ENCODE measurements around the gene ZMIZ1. TPM values are rescaled to one million over a fixed set of nuclear protein-coding genes. Genes with fewer than 3 reads are reported as not detected.
A peak's percentile ranks its signal among the peaks of the same experiment; 100 is the strongest.

ZMIZ1 gene
- total RNA-seq, 4 donors from 2014 or later, result 22.7 to 37.5 (median 31.7) TPM

DNA sequence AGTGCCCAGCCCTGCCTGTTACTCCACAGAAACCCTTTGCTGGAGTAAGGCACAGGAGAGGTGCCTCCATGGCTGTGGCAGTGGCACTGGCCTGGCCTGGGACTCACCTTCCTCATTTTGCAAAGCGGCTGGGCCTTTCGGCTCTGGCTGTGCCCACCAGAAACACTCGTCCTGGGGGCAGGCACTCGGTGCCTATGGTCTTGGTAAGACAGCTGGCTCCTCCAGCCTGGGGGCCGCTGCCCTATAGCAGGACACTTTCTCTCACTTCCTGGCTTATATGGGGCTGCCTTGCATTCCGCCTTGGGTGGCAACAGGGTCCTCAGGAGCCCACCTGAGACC lies 13.2 kb downstream of the ZMIZ1 start:
- Histone ChIP-seq H3K36me3 (no peaks in the 10 kb centered on the region), H3K4me1 (peaks cover 92 to 96% of the 10 kb centered on the region in 2 donors), H3K4me3 (no peak overlapping the region), H3K9me3 (no peaks in the 10 kb centered on the region), H3K27ac (peak overlapping the region; percentile 90 to 95 (median 94)), H3K27me3 (no peaks in the 10 kb centered on the region)
- intact Hi-C loops (cut with DNase I; ENCODE audit: low total_unique reads) (loop anchor here (5.0 kb wide), 1 partner anchor 190 kb away; no protein-coding TSS in a partner anchor), in situ Hi-C loops (cut with MboI; ENCODE audit: low sequenced_read_pairs in 4 of 4) (loop anchor here in 2 of 4 donors (10.0 to 25.0 kb wide), 3 partner anchors 73 to 1045 kb away; partner anchors contain the start of genes POLR3A (in 1 of the 2), RPS24 (in 1 of the 2) and ZCCHC24 (in 1 of the 2))
- TF ChIP-seq, protein P1, sequence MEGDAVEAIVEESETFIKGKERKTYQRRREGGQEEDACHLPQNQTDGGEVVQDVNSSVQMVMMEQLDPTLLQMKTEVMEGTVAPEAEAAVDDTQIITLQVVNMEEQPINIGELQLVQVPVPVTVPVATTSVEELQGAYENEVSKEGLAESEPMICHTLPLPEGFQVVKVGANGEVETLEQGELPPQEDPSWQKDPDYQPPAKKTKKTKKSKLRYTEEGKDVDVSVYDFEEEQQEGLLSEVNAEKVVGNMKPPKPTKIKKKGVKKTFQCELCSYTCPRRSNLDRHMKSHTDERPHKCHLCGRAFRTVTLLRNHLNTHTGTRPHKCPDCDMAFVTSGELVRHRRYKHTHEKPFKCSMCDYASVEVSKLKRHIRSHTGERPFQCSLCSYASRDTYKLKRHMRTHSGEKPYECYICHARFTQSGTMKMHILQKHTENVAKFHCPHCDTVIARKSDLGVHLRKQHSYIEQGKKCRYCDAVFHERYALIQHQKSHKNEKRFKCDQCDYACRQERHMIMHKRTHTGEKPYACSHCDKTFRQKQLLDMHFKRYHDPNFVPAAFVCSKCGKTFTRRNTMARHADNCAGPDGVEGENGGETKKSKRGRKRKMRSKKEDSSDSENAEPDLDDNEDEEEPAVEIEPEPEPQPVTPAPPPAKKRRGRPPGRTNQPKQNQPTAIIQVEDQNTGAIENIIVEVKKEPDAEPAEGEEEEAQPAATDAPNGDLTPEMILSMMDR (IDR thresholded peaks at IDR 0.05 in 4 of 5, conservative IDR thresholded peaks at IDR 0.05 in 1 of 5), result no peak
- peak; percentile 50 to 69 for TF ChIP-seq POLR2A (IDR thresholded peaks at IDR 0.05)
- DNase-seq, result no peak
- no peak for ATAC-seq

DNA sequence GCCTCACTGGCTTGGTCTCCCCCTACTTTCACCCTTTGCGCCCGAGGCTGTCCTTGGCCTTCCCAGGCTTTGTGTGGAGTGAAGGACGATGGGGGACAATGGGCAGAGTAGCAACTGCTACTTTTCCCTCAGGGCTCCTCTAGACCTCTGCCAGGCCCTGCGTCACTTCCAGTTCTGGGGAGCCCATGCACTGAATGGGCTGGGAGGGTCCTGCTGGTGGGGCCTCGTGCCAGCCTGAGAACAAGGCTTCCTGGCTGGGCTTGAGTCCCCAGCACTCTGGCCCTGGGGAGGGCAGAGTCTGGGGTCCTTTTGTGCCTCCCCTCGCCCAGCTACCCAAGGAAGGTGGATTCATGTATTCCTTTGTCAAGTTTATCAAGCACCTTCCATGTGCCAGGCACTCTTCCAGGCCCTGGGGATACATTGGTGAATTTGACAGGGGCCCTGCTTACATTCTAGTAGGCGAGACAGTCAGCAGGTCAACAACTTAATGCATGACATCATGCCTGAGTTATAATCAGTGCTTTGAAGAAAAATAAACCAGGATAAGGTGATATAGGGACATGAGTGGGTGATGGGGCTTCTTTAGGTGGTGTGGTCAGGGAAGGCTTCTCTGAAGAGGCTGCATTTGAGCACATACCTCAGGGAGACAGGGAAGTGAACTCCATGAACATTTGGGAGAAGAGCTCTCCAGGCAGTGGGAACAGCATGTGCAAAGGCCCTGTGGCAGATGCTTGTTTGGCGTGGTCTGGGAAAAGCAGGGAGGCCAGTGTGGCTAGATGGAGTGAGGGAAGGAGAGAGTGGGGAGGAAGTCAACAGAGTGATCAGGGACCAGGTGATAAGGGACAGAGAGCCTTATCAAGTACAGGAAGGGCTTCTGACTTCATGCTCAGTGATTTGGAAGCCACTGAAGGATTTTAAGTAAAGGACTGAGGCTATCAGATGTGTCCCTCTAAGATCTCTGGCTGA lies 14.1 kb downstream of the ZMIZ1 start:
- no peak for ATAC-seq
- no peak for TF ChIP-seq POLR2A (IDR thresholded peaks at IDR 0.05)
- TF ChIP-seq, protein P1 (IDR thresholded peaks at IDR 0.05 in 4 of 5, conservative IDR thresholded peaks at IDR 0.05 in 1 of 5), result no peak
- H3K36me3 ChIP-seq, result no peaks in the 10 kb centered on the region
- intact Hi-C loops (cut with DNase I; ENCODE audit: low total_unique reads) (loop anchor here (5.0 kb wide), 1 partner anchor 189 kb away; no protein-coding TSS in a partner anchor), in situ Hi-C loops (cut with MboI; ENCODE audit: low sequenced_read_pairs in 4 of 4) (loop anchor here in 2 of 4 donors (10.0 to 25.0 kb wide), 3 partner anchors 72 to 1046 kb away; partner anchors contain the start of genes POLR3A (in 1 of the 2), RPS24 (in 1 of the 2) and ZCCHC24 (in 1 of the 2))
- H3K4me3 ChIP-seq, result no peak overlapping the region
- H3K4me1 ChIP-seq, result peaks cover 97 to 98% of the 10 kb centered on the region in 2 donors
- peak overlapping the region; percentile 90 to 95 (median 94) for H3K27ac ChIP-seq
- no peak for DNase-seq
- no peaks in the 10 kb centered on the region for H3K9me3 ChIP-seq
- H3K27me3 ChIP-seq, result no peaks in the 10 kb centered on the region

DNA sequence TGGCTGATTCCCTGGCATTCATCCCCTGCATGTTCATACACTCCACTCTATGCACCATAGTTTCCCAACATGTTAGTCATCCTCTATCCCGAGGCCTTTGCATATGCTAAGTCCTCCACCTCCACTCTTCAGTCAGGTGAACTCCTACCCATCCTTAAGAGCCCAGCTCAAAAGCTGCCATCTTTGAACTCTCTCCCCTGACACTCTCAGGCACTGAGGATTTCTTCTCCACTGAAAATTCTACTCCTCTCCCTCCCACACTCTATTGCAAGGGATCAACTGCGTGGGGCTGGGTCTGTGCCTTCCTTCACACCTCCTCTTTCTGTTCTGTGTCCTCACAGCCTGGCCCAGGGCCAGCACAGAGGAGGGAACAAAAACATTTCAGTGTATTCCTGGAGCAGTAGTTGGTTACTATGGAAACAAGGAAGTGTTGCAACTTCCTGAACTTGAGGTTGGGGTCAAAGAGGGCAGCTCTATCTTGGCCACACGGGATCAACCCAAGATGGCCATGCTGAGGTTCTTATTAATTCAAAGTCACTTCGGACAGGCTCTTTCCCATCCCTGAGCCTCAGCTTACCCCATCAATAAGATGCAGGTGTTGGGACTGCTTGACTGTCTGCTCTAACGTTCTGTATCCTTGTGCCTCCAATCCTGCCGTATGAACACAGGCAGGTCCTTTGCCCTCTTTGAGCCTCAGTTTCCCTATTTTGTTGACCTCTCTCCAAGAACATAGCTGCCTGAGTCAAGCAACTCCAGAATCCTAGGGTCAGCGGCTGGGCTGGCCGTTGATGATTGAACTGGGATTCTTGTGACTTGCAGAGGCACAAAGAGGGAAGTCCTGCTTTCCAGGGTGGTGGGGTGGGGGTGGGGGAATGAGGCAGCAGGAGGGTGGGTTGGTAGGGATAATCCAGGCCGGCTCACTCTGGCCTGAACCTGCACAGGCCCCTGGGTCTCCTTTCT lies 15.5 kb downstream of the ZMIZ1 start:
- no peaks in the 10 kb centered on the region for H3K27me3 ChIP-seq
- TF ChIP-seq, protein P1 (IDR thresholded peaks at IDR 0.05 in 4 of 5, conservative IDR thresholded peaks at IDR 0.05 in 1 of 5), result no peak
- TF ChIP-seq POLR2A (IDR thresholded peaks at IDR 0.05), result no peak
- intact Hi-C loops (cut with DNase I; ENCODE audit: low total_unique reads) (loop anchor here (5.0 kb wide), 1 partner anchor 188 kb away; no protein-coding TSS in a partner anchor), in situ Hi-C loops (cut with MboI; ENCODE audit: low sequenced_read_pairs in 4 of 4) (loop anchor here in 2 of 4 donors (10.0 to 25.0 kb wide), 3 partner anchors 71 to 1047 kb away; partner anchors contain the start of genes POLR3A (in 1 of the 2), RPS24 (in 1 of the 2) and ZCCHC24 (in 1 of the 2))
- no peaks in the 10 kb centered on the region for H3K36me3 ChIP-seq
- peak overlapping the region; percentile 90 to 95 (median 94) for H3K27ac ChIP-seq
- H3K4me1 ChIP-seq, result peaks cover 92 to 97% of the 10 kb centered on the region in 2 donors
- ATAC-seq, result peak; percentile 1 to 6
- DNase-seq, result peak; percentile 68 to 90
- no peak overlapping the region for H3K4me3 ChIP-seq
- no peaks in the 10 kb centered on the region for H3K9me3 ChIP-seq

All from gastrocnemius medialis (tissue), 4 donors.